Endothelial cell of hepatic sinusoid (primary cell): ENCODE measurements around the gene AKAP3.

Experiments
- in situ Hi-C: cut with HindIII; loops from 2 replicates; pipeline ENCODE4 v1.10.0; 2017; ENCODE audit warnings: low sequenced_read_pairs

AKAP3 gene

GRCh38 chr12:4603946-4604345 is 44.9 kb downstream of the AKAP3 start:
- in situ Hi-C loops: loop anchor here (5.0 to 10.0 kb wide), 2 partner anchors 42 to 141 kb away; partner anchors contain the start of gene DYRK4

DNA sequence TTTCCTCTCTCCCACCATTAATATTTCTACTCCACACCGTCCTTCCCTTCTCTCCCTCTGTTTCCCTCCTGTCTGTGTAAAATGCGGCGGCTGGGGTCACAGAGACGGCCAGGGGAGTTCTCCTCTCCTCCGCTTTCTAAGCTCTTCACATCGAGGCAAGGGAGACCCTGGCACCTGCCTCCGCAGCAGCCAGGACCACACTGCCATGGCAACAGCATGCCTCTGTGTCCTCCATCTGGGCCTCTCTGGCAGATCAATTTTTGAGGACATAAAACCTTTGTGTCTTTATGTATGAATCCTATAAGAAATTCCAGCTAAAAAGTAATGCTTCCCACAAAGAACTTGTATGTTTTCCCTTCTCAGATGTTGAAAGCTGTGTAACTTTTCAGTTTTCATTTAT is 45.4 kb downstream of the AKAP3 start:
- in situ Hi-C loops: loop anchor here (5.0 to 10.0 kb wide), 2 partner anchors 41 to 141 kb away; partner anchors contain the start of gene DYRK4

GRCh38 chr12:4595881-4596280 is 53.0 kb downstream of the AKAP3 start:
- in situ Hi-C loops: no loop called here

DNA sequence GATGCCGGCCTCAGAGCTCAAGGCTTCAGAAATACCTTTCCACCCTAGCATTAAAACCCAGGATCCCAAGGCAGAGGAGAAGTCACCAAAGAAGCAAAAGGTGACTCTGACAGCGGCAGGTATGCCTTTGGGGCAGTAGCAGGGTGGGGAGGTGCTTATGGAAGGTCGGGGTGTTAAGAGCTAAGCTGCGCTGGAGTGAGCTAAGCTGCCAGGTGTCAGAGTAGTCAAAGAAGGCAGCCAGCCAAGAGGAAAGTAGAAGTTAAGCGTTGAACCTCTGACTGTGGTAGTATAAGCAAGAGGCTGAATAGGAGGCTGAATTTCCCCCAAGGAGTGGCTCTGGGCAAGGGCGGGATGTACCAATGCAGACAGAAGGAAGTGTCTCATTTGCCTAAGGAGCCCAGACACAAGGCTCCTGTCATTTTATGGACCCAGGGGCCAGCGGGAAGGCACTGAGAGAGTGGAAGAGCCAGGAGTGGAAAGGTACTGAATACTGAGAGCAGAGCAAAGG is 57.6 kb downstream of the AKAP3 start:
- in situ Hi-C loops: no loop called here

GRCh38 chr12:4589941-4590340 is 58.9 kb downstream of the AKAP3 start:
- in situ Hi-C loops: no loop called here

GRCh38 chr12:4588916-4589315 is 59.9 kb downstream of the AKAP3 start:
- in situ Hi-C loops: no loop called here

DNA sequence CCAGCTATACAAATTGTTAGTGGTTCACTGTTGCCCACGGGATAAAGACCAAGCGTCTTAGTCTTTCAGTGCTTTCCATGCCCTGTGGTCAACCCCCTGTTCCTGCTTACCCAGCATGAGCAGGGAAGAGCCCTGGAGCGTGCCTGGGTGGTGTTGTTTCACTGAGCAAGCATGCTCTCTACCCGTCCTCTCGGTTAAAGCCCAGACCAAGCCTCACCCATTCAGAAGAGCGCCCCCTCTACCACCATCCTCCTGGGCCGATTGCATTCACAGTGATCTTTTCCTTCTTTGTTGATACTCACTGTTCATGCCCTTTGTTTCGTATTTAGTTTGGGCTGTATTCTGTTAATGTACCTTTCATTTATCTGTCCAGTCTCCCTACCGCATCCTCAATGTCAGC is 61.7 kb downstream of the AKAP3 start:
- in situ Hi-C loops: no loop called here

DNA sequence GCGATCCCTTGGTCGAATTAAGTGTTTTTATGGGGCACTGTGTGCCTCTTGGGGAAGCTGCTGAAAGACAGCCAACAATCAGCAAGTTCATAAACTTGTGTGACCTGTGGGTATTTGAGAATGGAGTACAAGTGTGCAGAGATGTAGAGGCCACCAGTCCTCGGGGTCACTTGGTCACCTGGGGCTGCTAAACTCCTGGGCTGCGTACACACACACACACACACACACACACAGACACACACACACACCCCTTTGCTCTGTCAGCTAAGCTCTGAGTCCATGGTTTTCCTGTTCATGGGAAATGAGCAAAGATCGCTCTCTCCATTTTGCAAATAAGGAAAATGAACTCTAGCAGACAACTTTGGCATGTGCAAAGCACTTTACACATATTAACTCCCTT is 62.4 kb downstream of the AKAP3 start:
- in situ Hi-C loops: no loop called here

- in situ Hi-C loops: no loop called here
Measured at GRCh38 chr12:4584896-4585295, 64.0 kb downstream of the AKAP3 start.

- in situ Hi-C loops: no loop called here
Measured at GRCh38 chr12:4584281-4584680, 64.6 kb downstream of the AKAP3 start.

DNA sequence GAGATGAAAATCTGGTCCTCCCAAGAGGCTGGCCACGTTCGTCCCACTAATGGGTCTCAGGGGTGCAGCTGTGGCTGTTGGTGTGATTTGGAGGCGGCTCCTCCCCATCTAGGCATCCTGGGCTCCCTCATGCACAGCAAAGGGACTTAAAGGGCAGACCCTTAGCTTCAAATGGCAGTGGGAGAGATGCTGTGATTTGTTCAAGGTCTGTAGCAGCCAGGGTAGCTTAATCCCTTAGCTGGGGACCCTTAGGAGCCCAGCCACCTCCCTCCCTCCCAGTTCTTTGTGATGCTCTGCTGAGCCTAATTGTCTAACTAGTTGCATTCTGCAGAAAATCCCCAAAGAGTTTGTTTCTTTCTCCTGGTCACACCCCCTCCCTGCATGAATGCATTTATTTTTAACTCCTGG is 68.6 kb downstream of the AKAP3 start:
- in situ Hi-C loops: no loop called here

GRCh38 chr12:4579305-4580102 is 69.3 kb downstream of the AKAP3 start:
- in situ Hi-C loops: no loop called here

GRCh38 chr12:4572680-4573079 is 76.2 kb downstream of the AKAP3 start:
- in situ Hi-C loops: no loop called here

GRCh38 chr12:4569261-4569660 is 79.6 kb downstream of the AKAP3 start:
- in situ Hi-C loops: no loop called here

- in situ Hi-C loops: no loop called here
Measured at GRCh38 chr12:4567073-4567881, 81.6 kb downstream of the AKAP3 start.

- in situ Hi-C loops: no loop called here
Measured at GRCh38 chr12:4566474-4566873, 82.4 kb downstream of the AKAP3 start.
